HG02623 (cell line): ENCODE data around the gene B4GALNT3.
"Not testable (repeated sequence)": the region's sequence is repeated elsewhere in the genome, so short reads cannot be mapped to it uniquely, and the experiment has no call there.

Experiments
- ATAC-seq: cut with Tn5 transposase; IDR thresholded peaks from one replicate; pipeline ENCODE4 v1.9.1; 2021; ENCODE audit warnings: moderate library complexity; ENCODE audit not compliant: unreplicated experiment

B4GALNT3 gene

GRCh38 chr12:459430-460258, at the start of gene B4GALNT3:
Gene B4GALNT3, plus strand, starts transcription at chr12:459939. Its CDS starts 438 bp downstream, at chr12:460377.
- ATAC-seq: no peak

GRCh38 chr12:414859-415258, 44.9 kb upstream of the B4GALNT3 start:
- ATAC-seq: no peak

DNA sequence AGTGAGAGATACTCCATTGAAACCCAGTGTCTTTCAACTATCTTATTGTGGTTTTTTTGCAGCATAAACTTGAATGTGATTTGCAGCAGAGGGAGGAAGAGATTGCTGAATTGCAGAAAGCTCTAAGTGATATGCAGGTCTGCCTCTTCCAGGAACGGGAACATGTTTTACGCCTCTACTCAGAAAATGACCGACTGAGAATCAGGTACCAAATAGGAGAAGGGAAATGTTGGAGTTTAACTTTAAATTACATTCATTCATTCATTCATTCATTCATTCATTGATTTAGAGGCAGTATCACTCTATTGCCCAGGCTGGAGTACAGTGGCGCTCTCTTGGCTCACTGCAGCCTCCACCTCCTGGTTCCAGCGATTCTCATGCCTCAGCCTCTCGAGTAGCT, 41.3 kb upstream of the B4GALNT3 start:
- ATAC-seq: no peak

DNA sequence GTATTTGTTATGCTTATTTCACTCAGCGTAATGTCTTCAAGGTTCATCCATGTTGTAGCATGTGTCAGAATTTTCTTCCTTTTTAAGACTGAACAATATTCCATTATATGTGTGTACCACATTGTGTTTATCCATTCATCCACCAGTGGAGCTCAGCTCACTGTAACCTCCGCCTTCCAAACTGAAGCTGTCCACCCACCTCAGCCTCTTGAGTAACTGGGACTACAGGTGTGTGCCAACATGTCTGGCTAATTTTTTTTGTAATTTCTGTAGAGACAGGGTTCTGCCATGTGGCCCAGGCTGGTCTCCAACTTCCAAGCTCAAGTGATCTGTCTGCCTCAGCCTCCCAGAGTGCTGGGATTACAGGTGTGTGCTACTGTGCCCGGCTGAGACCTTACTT, 37.2 kb upstream of the B4GALNT3 start:
- ATAC-seq: no peak

DNA sequence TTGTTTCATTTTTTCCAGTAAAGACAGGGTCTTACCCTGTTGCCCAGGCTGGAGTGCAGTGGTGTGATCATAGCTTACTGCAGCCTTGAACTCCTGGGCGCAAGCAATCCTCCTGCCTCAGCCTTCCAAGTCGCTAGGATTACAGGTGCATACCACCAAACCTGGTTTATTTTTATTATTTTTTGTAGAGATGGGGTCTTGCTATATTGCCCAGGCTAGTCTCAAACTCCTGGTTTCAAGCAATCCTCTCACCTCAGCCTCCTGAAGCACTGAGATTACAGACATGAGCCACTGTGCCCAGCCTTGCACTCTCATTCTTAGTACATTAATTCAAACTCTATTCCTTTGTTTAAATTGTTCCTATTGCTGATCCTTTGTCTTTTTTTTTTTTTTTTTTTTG, 24.0 kb upstream of the B4GALNT3 start:
- ATAC-seq: not testable (repeated sequence)

DNA sequence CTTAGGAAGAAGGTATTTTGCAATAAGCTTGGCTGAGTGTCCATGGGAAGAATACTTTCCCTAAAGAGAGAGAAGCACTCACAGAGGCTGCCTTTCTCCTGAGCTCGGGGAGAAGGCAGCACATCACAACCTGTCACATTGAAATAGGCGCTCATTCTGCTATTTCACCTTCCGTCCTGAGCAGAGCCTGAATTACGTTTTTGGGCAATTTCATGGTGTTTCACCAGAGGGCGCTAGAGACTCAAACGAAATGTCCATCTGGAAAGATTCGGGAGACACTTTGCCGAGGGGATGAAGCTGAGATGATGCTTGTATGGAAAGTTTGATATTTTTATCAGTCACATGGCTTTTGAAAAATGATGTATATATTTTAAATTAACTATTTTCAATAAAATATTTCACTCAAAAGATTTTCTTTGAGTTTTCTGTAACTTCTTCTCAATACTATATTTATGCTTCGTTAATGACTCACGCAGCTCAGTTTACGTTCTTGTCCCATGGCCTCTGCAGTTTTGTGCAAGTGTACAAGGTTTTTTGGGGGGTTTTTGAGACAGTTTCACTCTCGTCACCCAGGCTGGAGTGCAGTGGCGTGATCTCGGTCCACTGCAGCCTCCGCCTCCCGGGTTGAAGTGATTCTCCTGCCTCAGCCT, 17.4 kb upstream of the B4GALNT3 start:
- ATAC-seq: no peak

DNA sequence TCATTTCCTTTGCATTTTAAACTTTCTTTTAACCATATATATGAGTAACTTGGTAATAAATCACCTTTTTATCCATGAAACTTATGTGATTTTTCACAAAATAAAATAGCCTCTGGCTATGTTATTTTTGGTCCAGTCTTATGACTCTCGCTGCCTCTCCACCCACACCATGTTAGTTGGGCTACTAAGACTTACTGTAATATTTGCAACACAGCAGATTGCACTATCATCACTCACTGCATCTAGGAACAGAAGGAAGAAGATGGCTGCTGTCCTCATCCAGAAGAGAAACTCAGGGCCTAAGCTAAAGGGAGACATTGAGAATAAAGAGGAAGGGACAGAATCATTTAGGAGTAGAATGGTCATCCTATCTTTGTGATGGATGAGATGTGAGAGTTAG, 12.6 kb upstream of the B4GALNT3 start:
- no peak for ATAC-seq

DNA sequence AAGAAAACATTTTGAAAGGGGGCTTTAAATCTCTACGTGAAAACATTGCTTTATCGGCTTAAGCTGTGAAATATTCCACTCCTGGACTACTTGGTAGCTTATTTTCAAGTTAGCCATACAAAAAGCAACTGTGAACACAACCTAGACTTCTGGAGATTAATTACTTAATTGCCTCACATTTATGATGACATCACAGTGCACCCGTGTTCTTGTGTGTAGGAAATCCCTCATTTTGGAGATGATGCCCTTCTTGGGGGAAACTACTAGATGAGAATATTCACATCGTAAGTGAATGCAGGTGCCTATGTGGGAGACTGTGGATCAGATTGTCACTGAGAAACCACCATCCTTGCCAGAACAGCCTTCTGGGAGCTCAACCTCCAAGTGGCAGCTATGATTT, 10.5 kb upstream of the B4GALNT3 start:
- ATAC-seq: no peak

GRCh38 chr12:450438-450837, 9.3 kb upstream of the B4GALNT3 start:
- ATAC-seq: no peak

DNA sequence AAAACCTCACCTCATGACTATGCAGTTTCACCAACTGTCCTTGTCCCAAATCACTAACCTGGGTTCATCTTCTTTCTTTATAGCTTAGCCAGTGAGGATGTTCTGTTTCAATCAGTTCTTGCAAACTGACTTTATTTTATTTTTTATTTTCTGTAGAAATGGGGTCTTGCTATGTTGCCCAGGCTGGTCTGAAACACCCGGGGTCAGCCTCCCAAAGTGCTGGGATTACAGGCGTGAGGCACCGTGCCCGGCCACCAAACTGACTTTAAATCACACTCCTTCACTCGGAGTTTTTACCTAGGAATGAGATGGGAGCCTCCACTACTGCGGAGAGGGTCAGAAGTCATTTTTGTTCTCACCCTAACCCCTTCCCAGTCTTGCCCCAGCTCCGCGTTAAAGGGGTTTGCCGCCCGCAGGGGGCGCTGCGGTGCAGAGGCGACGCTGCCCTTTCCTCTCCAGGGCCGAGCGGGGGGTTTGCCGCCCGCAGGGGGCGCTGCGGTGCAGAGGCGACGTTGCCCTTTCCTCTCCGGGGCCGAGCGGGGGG, 7.0 kb upstream of the B4GALNT3 start:
- no peak for ATAC-seq

DNA sequence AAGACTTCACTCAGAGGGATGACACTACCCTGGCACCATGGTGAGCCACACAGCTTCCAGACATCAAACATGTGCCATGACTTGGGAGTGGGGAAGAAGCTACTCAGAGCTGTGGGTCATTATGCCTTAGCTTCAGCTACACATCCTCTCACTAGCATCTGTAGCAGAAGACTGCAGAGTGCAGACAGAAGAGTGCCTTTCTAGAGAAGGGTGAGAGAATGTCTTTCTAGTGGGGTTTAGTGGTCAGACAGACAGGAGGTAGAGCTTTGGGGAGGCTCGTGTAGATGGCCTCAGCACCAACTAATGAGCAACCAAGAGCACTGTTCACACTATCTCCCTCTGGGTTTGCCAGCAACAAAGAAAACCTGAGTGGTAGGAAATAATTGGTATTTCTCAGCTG, 4.9 kb upstream of the B4GALNT3 start:
- no peak for ATAC-seq

DNA sequence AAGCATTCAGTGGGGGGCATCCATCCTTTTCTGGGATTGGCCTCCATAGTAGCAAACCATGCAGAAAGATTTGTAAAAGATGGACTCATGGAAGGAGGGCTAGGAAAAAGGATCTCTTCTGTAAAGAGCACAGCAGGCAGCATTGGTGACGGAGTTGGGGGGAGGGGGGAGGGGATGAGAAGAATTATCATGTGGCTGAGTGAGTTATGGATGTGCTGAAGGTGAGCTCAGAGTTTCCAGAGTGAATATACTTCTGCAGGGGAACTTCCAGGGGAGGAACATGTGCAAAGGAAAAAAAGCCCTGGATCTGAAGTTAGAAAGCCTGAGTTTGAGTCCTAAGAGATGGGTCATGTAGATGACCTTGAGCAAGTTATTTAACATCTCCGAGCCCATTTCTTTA, 3.9 kb upstream of the B4GALNT3 start:
- no peak for ATAC-seq

DNA sequence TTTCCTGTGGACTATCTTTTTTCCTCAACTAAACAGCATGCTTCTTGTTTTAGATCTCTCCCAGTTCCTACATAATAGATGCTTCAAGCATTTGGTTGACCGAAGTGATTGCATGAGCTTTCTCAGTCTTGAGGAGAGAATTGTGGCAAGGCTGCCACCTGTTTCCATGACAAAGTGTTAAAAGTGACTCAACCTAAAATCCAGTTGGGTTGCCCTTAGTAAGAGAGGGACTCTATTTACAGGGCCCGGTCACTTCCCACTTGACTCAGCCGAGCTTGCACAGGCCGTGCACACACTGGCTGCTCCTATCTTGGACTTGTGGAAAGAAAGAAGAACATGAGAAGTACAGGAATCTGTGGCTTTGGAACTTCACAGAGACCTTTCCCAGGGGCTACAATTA, 2.1 kb upstream of the B4GALNT3 start:
- no peak for ATAC-seq

- ATAC-seq: no peak
These were observed 699 bp upstream of the B4GALNT3 start for GRCh38 chr12:459050-459429.

GRCh38 chr12:460261-461230, 807 bp downstream of the B4GALNT3 start:
- no peak for ATAC-seq

DNA sequence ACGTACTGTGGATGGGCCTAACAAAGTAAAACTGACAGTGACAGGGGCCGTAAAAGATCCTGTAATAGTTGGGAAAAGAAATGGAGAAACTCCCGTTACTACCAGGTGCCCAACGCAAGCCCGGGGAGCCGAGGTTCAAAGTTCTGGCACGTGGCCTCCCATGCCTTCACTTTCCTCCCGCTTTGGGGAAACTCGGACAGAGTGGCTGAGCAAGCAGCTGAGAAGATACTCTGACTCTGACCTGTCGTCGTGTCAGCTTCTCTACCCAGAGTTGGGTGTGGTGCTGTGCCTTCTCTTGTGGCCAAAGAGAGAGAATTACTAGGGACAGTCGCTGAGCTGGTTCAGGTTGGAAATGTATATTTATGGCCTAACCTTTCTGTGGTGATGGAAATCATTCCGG, 1.7 kb downstream of the B4GALNT3 start:
- no peak for ATAC-seq

DNA sequence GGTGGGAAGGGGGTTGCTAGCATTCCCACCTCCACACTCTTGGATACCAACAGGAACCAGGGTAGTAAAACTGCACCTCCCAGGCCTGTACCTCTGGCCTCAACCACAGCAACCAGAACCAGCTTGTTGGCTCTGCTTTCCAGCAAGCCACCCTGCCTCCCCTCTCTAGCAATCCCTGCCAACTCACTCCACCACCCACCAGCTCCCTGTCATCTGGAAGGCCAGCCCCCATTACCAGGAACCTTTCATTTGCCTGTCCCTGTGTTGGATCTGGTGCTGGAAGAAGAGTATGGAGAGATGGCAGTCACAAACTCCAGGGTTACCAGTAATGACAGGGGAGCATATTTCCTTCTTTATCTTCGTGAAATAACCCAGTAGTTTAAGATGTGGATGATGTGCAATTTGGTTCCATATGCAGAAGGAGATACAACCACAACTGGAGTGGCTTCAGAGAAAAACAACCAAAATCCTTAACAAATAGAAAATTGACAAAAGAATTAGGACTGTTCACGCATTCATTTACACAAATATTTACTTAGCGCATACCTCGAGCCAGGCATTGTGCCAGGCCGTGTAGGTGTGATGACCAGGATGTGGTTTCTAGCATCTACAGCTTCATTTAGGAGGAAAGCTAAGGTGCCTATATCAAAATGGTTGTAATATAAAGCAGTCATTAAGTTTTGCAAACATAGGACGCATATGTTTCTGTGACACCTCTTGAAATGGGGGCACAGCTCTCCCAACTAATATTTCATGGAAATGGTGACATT, 3.4 kb downstream of the B4GALNT3 start:
- no peak for ATAC-seq

DNA sequence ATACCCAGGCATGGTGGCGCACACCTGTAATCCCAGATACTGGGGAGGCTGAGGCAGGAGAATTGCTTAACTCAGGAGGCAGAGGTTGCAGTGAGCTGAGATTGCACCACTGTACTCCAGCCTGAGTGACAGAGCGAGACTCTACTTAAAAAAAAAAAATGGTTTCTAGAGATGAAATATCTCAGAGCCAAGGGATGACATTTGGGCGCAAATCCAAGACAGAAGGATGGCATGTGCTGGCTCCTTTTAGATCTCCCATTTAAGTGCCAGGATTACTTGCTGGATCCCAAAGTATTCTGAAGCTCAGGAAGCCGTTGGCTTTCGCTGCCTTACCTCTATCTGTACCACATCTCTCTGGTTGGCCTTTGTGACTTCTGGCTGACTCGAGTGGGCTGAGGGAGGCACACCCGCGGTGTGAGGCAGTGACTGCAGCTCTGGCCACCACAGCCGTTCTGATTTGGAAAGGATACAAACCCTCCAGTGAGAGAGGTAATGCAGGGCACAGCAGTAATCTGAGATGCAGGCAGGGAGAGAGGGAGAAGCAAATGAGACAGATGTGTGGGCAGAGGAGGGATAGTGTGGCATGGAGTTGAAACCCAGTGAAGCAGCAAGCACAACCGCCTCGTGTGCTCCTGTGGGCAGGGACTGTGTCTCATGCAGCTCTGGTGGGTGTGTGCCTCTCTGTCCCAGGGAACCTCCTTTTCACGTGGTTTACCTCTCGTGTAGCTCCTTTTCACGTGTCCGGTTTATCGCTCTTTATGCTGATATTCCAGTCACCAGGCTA, 4.9 kb downstream of the B4GALNT3 start:
- no peak for ATAC-seq

- no peak for ATAC-seq
These were observed 6.3 kb downstream of the B4GALNT3 start for GRCh38 chr12:466039-466438.

- no peak for ATAC-seq
These were observed 7.0 kb downstream of the B4GALNT3 start for GRCh38 chr12:466762-467161.
